Mucosa of stomach (tissue), 1 donor: ENCODE data around the gene PCNT.

Experiments used
- H3K27me3 ChIP-seq: one replicate; pipeline ENCODE4 v1.7.0; 2013; ENCODE audit warnings: mild to moderate bottlenecking, low read length; ENCODE audit not compliant: control insufficient read depth, insufficient read depth
- H3K36me3 ChIP-seq: one replicate; pipeline ENCODE4 v1.7.0; 2013; ENCODE audit warnings: low read length; ENCODE audit not compliant: control insufficient read depth, insufficient read depth
- H3K4me1 ChIP-seq: one replicate; pipeline ENCODE4 v1.7.0; 2013; ENCODE audit warnings: mild to moderate bottlenecking, low read length; ENCODE audit not compliant: control insufficient read depth, insufficient read depth
- H3K4me3 ChIP-seq: one replicate; pipeline ENCODE4 v1.7.0; 2013; ENCODE audit warnings: low read length
- H3K9ac ChIP-seq: one replicate; pipeline ENCODE4 v1.7.0; 2013; ENCODE audit warnings: mild to moderate bottlenecking, low read length, moderate library complexity
- H3K9me3 ChIP-seq: one replicate; pipeline ENCODE4 v1.7.0; 2013; ENCODE audit warnings: mild to moderate bottlenecking, low read length, moderate library complexity; ENCODE audit not compliant: control insufficient read depth
- donor health status: Pancreatic carcinoma.

PCNT gene

GRCh38 chr21:46325073-46325912, 1.3 kb downstream of the PCNT start:
- Histone ChIP-seq H3K9ac (peak overlapping the region; percentile 60), H3K27me3 (no peaks in the 10 kb centered on the region), H3K9me3 (no peaks in the 10 kb centered on the region), H3K36me3 (no peaks in the 10 kb centered on the region), H3K4me3 (peak overlapping the region; percentile 60), H3K4me1 (peaks cover 8% of the 10 kb centered on the region)

GRCh38 chr21:46326110-46326703, 2.3 kb downstream of the PCNT start:
- Histone ChIP-seq H3K4me3 (no peak overlapping the region), H3K27me3 (no peaks in the 10 kb centered on the region), H3K4me1 (peaks cover 8% of the 10 kb centered on the region), H3K9me3 (no peaks in the 10 kb centered on the region), H3K9ac (no peak overlapping the region), H3K36me3 (no peaks in the 10 kb centered on the region)

GRCh38 chr21:46327711-46328110, 3.8 kb downstream of the PCNT start:
- no peaks in the 10 kb centered on the region for H3K36me3 ChIP-seq
- no peak overlapping the region for H3K9ac ChIP-seq
- no peaks in the 10 kb centered on the region for H3K27me3 ChIP-seq
- H3K4me1 ChIP-seq = no peaks in the 10 kb centered on the region
- no peak overlapping the region for H3K4me3 ChIP-seq
- no peaks in the 10 kb centered on the region for H3K9me3 ChIP-seq

GRCh38 chr21:46328151-46328550, 4.2 kb downstream of the PCNT start:
- no peak overlapping the region for H3K4me3 ChIP-seq
- H3K36me3 ChIP-seq = no peaks in the 10 kb centered on the region
- no peaks in the 10 kb centered on the region for H3K9me3 ChIP-seq
- H3K27me3 ChIP-seq = no peaks in the 10 kb centered on the region
- no peaks in the 10 kb centered on the region for H3K4me1 ChIP-seq
- no peak overlapping the region for H3K9ac ChIP-seq

GRCh38 chr21:46329796-46330195, 5.8 kb downstream of the PCNT start:
- no peaks in the 10 kb centered on the region for H3K9me3 ChIP-seq
- no peak overlapping the region for H3K4me3 ChIP-seq
- no peaks in the 10 kb centered on the region for H3K27me3 ChIP-seq
- peaks cover under 1% of the 10 kb centered on the region for H3K36me3 ChIP-seq
- H3K9ac ChIP-seq = no peak overlapping the region
- H3K4me1 ChIP-seq = no peaks in the 10 kb centered on the region

- Histone ChIP-seq H3K9ac (no peak overlapping the region), H3K4me3 (no peak overlapping the region), H3K27me3 (no peaks in the 10 kb centered on the region), H3K4me1 (no peaks in the 10 kb centered on the region), H3K36me3 (peaks cover 6% of the 10 kb centered on the region), H3K9me3 (no peaks in the 10 kb centered on the region)
Observed at GRCh38 chr21:46334351-46335140, 10.6 kb downstream of the PCNT start.

- Histone ChIP-seq H3K4me1 (no peaks in the 10 kb centered on the region), H3K9ac (no peak overlapping the region), H3K27me3 (no peaks in the 10 kb centered on the region), H3K4me3 (no peak overlapping the region), H3K9me3 (no peaks in the 10 kb centered on the region), H3K36me3 (peaks cover 6% of the 10 kb centered on the region)
Observed at GRCh38 chr21:46336603-46337002, 12.6 kb downstream of the PCNT start.

- Histone ChIP-seq H3K36me3 (no peaks in the 10 kb centered on the region), H3K4me3 (no peak overlapping the region), H3K9me3 (no peaks in the 10 kb centered on the region), H3K27me3 (no peaks in the 10 kb centered on the region), H3K9ac (no peak overlapping the region), H3K4me1 (no peaks in the 10 kb centered on the region)
Observed at GRCh38 chr21:46340998-46341397, 17.0 kb downstream of the PCNT start.

GRCh38 chr21:46344219-46344915, 20.4 kb downstream of the PCNT start:
- Histone ChIP-seq H3K4me3 (no peak overlapping the region), H3K9ac (no peak overlapping the region), H3K27me3 (no peaks in the 10 kb centered on the region), H3K9me3 (no peaks in the 10 kb centered on the region), H3K4me1 (no peaks in the 10 kb centered on the region), H3K36me3 (no peaks in the 10 kb centered on the region)

- Histone ChIP-seq H3K36me3 (no peaks in the 10 kb centered on the region), H3K4me3 (no peak overlapping the region), H3K27me3 (no peaks in the 10 kb centered on the region), H3K9me3 (no peaks in the 10 kb centered on the region), H3K4me1 (no peaks in the 10 kb centered on the region), H3K9ac (no peak overlapping the region)
Observed at GRCh38 chr21:46345861-46346260, 21.9 kb downstream of the PCNT start.

- no peak overlapping the region for H3K4me3 ChIP-seq
- H3K27me3 ChIP-seq = no peaks in the 10 kb centered on the region
- no peaks in the 10 kb centered on the region for H3K4me1 ChIP-seq
- no peak overlapping the region for H3K9ac ChIP-seq
- H3K36me3 ChIP-seq = peaks cover under 1% of the 10 kb centered on the region
- H3K9me3 ChIP-seq = no peaks in the 10 kb centered on the region
Observed at GRCh38 chr21:46346296-46347202, 22.6 kb downstream of the PCNT start.
